SK-N-MC (cell line): Measurements from ENCODE around the gene NPM1.
"Not testable (repeated sequence)": the region's sequence is repeated elsewhere in the genome, so short reads cannot be mapped to it uniquely, and the experiment has no call there.

Experiments used
- EZH2 ChIP-seq: fragments of 200-600 bp; sonication (generic); IDR thresholded peaks from one replicate; pipeline ENCODE4 v1.6.1; 2017; ENCODE audit warnings: antibody characterized with exemption
- FOXP2 ChIP-seq: optimal IDR thresholded peaks from 2 replicates; pipeline ENCODE3; 2011; ENCODE audit warnings: mild to moderate bottlenecking, moderate library complexity; ENCODE audit not compliant: insufficient read depth; ENCODE audit errors: extremely low read length, control extremely low read depth
- POLR2AphosphoS5 ChIP-seq: IDR thresholded peaks from 2 replicates; pipeline ENCODE4 v1.6.1; 2012; ENCODE audit warnings: mild to moderate bottlenecking, low read depth, low read length, borderline replicate concordance

DNA sequence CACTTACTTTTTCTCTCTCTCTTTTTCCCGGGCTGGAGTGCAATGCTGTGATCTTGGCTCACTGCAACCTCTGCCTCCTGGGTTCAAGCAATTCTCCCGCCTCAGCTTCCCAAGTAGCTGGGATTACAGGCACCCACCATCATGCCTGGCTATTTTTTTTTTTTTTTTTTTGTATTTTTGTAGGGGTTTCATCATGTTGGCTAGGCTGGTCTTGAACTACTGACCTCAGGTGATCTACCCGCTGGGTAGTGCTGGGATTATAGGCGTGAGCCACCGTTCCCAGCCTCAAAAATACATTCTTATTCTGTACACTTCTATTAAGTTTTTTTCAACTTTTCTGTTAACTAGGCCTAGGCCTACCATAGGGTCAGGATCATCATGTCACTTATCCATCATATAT lies 26.3 kb downstream of the NPM1 start:
- not testable (repeated sequence) for TF ChIP-seq EZH2, POLR2AphosphoS5, FOXP2
